GM19463 (cell line): ENCODE results near the gene SERPINB10.
"Not testable (repeated sequence)": the region's sequence is repeated elsewhere in the genome, so short reads cannot be mapped to it uniquely, and the experiment has no call there.

ENCODE experiments used
- ATAC-seq: cut with Tn5 transposase; IDR thresholded peaks from one replicate; pipeline ENCODE4 v1.9.1; 2021; ENCODE audit warnings: mild to moderate bottlenecking, moderate library complexity; ENCODE audit not compliant: unreplicated experiment

Gene SERPINB10

GRCh38 chr18:63890950-63891304 is 16.8 kb upstream of the SERPINB10 start:
- ATAC-seq, result peak; percentile 66

DNA sequence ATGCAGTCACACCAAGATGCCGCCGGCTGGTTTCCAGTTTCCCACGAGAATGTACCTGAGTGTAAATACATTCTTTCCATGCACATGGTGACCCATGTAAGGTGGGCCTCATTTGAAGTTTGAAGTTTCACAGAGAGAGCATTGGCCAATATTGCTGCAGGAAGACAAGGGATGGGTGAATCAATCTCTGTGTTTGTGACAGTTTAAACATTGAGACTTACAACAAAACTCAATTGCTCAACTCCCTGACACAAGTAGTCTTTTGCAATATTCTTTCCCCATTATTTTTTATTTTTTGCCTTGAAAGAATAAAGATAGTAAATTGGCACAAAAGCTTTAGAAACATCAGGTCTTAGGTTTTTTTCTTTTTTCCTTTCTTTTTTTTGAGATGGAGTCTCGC is 15.2 kb upstream of the SERPINB10 start:
- ATAC-seq, result no peak

DNA sequence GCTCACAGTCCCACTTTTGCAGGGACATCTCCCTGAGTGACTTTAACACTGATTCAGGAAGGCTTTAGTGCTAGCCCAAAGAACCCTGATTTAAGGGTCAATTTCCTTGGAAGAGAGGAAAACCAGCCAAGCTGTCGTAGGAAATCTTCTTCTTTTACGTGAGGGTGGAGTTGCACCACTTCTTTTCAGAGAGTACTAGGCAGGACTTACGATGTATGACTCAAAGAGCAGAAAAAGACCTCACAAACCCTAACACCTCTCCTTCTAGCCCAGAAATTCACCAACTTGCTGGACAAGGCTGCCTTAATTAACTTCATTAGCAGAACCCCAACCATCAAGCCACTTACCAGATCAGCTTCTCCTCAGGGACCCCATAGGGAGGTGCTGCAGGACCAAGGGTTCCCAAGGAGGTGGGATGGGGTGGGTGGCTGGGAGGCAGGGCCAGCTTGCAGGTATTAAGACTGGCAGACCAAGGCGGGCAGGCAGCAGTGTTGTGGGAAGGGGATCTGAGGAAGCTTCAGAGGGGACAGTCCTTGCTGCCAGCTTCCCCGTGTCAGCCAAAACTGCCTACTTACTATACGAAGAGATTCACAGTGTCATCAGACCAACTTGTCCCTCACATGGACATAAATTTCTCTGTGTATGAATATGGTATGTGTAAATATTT is 13.5 kb upstream of the SERPINB10 start:
- ATAC-seq, result no peak

GRCh38 chr18:63895190-63895589 is 12.6 kb upstream of the SERPINB10 start:
- no peak for ATAC-seq

GRCh38 chr18:63897072-63897471 is 10.7 kb upstream of the SERPINB10 start:
- ATAC-seq, result no peak

- no peak for ATAC-seq
Measured at GRCh38 chr18:63899206-63899605, 8.6 kb upstream of the SERPINB10 start.

DNA sequence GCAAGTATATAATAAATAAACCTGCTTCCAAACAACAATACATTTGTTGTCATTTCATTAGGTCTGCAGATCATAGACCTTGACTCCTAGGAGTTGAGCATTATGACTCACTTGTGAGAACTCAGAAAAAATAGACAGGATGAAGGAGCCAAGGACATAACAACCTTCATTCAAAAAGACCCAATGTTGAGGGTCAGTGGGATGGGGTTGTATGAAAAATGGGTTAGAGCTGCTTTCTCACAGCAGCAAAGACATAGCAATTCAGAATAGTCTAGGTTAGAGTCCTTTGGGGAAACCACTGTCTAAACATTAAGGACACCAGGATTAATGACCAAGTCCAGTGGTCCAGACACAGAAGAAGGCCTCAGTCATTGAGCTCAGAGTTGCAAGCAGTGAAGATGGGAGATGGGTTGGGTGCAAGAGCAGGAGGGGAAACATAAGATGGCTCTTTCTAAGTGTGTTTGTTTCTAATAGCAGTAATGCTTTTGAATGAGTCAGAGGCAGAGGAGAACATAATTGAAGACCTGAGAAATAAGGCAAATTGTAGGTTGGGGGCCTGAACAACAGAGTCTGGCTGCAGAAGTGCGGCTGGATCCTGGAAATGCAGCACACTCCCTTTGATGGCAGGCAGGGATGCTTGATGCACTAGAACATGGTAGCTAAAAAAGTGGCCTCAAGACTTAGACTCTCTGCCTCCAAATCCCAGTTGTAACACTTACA is 3.7 kb upstream of the SERPINB10 start:
- no peak for ATAC-seq

- ATAC-seq, result no peak
Measured at GRCh38 chr18:63904694-63905093, 3.1 kb upstream of the SERPINB10 start.

DNA sequence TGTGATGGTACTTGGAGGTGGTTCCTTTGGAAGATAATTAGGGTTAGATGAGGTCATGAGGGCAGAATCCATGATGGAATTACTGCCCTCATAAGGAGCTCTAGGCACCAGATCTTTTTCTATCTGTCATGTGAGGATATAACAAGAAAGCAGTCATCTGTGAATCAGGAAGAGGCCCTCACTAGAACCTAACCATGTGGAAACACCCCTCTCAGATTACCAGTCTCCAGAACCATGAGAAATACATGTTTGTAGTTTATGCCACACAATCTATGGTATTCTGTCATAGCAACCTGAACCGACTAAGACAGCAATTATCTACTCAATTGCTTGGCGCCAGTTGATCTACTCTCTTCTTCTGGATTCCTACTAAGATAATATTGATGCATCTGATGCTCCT is 2.4 kb upstream of the SERPINB10 start:
- ATAC-seq, result no peak

DNA sequence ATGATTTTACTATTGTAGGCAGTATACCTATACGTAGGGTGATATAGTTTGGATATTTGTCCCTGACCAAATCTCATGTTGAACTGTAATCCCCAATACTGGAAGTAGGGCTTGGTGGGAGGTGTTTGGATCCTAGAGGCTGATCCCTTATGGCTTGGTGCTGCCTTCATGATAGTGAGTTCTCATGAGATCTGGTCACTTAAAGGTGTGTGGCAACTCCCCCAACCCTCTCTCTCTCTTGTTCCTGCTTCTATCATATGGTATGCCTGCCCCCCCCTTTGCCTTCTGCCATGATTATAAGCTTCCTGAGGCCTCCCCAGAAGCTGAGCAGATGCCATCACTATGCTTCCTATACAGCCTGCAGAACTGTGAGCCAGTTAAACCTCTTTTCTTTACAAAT is 1.7 kb upstream of the SERPINB10 start:
- ATAC-seq, result no peak

GRCh38 chr18:63908858-63909257 is 1.1 kb downstream of the SERPINB10 start:
- no peak for ATAC-seq

GRCh38 chr18:63909870-63910269 is 2.1 kb downstream of the SERPINB10 start:
- ATAC-seq, result peak; percentile 72

GRCh38 chr18:63917817-63918216 is 10.1 kb downstream of the SERPINB10 start:
- no peak for ATAC-seq

- no peak for ATAC-seq
Measured at GRCh38 chr18:63922049-63922448, 14.3 kb downstream of the SERPINB10 start.

DNA sequence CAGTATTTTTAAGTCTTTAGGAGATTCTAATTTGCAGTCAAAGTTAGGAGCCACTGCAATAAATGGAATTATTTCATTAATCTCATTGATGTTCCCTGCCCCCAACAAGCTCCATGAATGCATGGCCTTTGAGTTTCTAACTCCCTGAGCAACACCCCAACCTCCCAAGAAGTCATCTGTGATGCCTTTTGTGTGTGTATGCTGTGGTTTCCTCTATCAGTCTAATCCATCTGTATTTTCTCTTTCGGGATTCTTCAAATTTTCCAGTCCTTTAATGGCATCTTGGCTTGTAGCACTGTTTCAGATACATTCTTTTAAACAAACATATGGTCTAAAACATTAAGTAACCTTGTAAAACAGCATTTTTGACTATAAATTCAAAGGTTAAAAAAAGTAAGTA is 16.8 kb downstream of the SERPINB10 start:
- ATAC-seq, result no peak

DNA sequence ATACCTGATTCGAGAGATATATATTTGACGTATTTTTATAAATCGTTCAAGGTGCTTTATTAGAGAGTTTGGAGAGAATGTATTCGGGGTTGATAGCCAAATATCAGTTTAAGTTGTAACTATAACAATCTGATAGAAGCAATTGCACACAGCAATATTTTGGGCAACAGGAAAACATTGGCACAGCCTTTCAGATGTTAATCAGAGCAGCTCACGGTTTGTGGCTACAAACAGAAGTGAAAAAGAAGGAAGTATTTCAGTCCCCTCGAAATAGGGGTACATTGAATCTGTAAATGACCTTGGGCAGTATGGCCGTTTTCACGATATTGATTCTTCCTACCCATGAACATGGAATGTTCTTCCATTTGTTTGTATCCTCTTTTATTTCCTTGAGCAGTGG is 20.6 kb downstream of the SERPINB10 start:
- no peak for ATAC-seq

GRCh38 chr18:63929369-63929768 is 21.6 kb downstream of the SERPINB10 start:
- not testable (repeated sequence) for ATAC-seq

- ATAC-seq, result no peak
Measured at GRCh38 chr18:63930773-63931354, 23.1 kb downstream of the SERPINB10 start.

- ATAC-seq, result peak; percentile 97
Measured at GRCh38 chr18:63936156-63936931, 28.6 kb downstream of the SERPINB10 start.

DNA sequence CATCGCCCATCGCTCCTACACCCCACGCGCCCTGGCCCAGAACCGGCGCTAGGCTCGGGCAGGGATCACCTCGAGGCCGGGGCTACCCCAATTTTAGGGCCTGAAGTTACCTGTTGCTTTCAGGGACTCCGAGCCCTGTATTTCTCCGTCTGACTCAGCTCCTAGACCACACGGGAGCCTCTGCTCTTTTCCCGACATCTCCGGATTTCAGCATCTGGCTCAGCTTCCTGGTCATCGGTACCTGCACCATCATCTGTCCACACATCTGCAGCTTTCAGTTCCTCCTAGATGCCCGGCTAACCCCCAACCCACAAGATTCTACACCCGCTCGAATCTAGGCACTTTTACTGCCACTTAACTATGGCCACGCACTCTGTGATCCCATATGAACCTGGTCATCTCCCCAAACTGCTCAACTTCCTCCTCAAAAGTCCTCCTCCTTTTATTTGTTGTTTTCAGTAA is 29.2 kb downstream of the SERPINB10 start:
- ATAC-seq, result no peak

GRCh38 chr18:63940008-63940407 is 32.2 kb downstream of the SERPINB10 start:
- ATAC-seq, result no peak
